K562 (cell line): ENCODE results near the gene TSTD1. TPM values are rescaled to one million over a fixed set of nuclear protein-coding genes. Genes with fewer than 3 reads are reported as not detected.
"Not testable (repeated sequence)": the region's sequence is repeated elsewhere in the genome, so short reads cannot be mapped to it uniquely, and the experiment has no call there.

ENCODE experiments used
- ATAC-seq: fragments of 200-7000 bp; cut with Tn5 transposase; 3 replicates; pipeline ENCODE4 v1.9.1; 2020; ENCODE audit warnings: moderate library complexity
- BruUV-seq: library from RNA; stranded (reverse); fragments of 400-500 nt; replicated peaks from 2 replicates; lab custom pipeline; 2021; lab: Mats Ljungman, UMichigan
- CTCF ChIA-PET: fragments of 300-600 bp; formaldehyde crosslinking; extraction: SDS; loops from one replicate; lab custom pipeline; 2021; ENCODE audit warnings: low intra/inter-chr PET ratio; lab: Yijun Ruan, JAX
- POLR2A ChIA-PET: fragments of 300-600, 350-650 bp; sonication (Branson Sonifier 250); formaldehyde crosslinking; extraction: SDS; loops from one replicate; lab custom pipeline; 2021; ENCODE audit warnings: antibody characterized with exemption, inconsistent platforms; lab: Yijun Ruan, JAX
- DNase-seq, 4 experiments: peaks; one replicate each; pipeline versions ENCODE4 v3.0.0 to v3.0.0-alpha.2; 2011 to 2018; ENCODE audit warnings: low spot score in 3 of 4, mixed read lengths in 3 of 4; ENCODE audit errors: extremely low read depth in 1 of 4
- FAIRE-seq: peaks from 2 replicates; lab custom pipeline; 2011; peaks lifted over from hg19 to GRCh38; lab: Jason Lieb, UNC
- H2AFZ ChIP-seq: 2 replicates; pipeline ENCODE4 v1.6.0; 2011; ENCODE audit warnings: low read depth, low read length, control low read depth, inconsistent platforms
- H3K27ac ChIP-seq: fragments of 200-600 bp; 3 replicates; pipeline ENCODE4 v1.8.0; 2011; ENCODE audit warnings: low read depth, mild to moderate bottlenecking, control low read depth, inconsistent platforms, low read length, moderate library complexity, mixed read lengths; ENCODE audit errors: extremely low read depth
- H3K27me3 ChIP-seq, 2 experiments: fragments of 300-600 bp in 1 of 2; 2 replicates in 1 of 2; 3 replicates in 1 of 2; pipeline versions ENCODE4 v1.6.0 to v1.8.0; 2011; ENCODE audit warnings: inconsistent platforms in 2 of 2, low read length in 2 of 2, mild to moderate bottlenecking in 1 of 2, mixed read lengths in 1 of 2, moderate library complexity in 1 of 2; ENCODE audit not compliant: control insufficient read depth in 2 of 2, insufficient read depth in 2 of 2
- H3K36me3 ChIP-seq: fragments of 300-600 bp; 3 replicates; pipeline ENCODE4 v1.8.0; 2011; ENCODE audit warnings: mild to moderate bottlenecking, low read length, inconsistent platforms; ENCODE audit not compliant: control insufficient read depth, insufficient read depth
- H3K4me1 ChIP-seq, 2 experiments: fragments of 200-600 bp in 1 of 2; replicated peaks in 1 of 2; 2 replicates in 1 of 2; 3 replicates in 1 of 2; pipeline versions ENCODE4 v1.5.1 to v1.8.0; 2011; ENCODE audit warnings: inconsistent platforms in 2 of 2, low read length in 2 of 2, mild to moderate bottlenecking in 1 of 2, mixed read lengths in 1 of 2, moderate library complexity in 1 of 2; ENCODE audit not compliant: control insufficient read depth in 2 of 2, insufficient read depth in 2 of 2
- H3K4me2 ChIP-seq: 2 replicates; pipeline ENCODE4 v1.6.1; 2011; ENCODE audit warnings: low read length, control low read depth, inconsistent platforms, mixed read lengths; ENCODE audit not compliant: insufficient read depth
- H3K4me3 ChIP-seq: fragments of 200-600 bp; sonication (generic), shearing (Covaris generic); 2 replicates; pipeline ENCODE4 v1.5.1; 2016; ENCODE audit warnings: control low read depth, inconsistent platforms
- H3K79me2 ChIP-seq: fragments of 200-600 bp; 3 replicates; pipeline ENCODE4 v1.8.0; 2011; ENCODE audit warnings: low read length, inconsistent platforms; ENCODE audit not compliant: control insufficient read depth, insufficient read depth
- H3K9ac ChIP-seq, 2 experiments: 2 replicates each; pipeline versions ENCODE4 v1.6.0 to v1.6.1; 2011; ENCODE audit warnings: low read depth in 2 of 2, low read length in 2 of 2, control low read depth in 1 of 2, inconsistent platforms in 1 of 2, mild to moderate bottlenecking in 1 of 2, mixed read lengths in 1 of 2; ENCODE audit not compliant: insufficient read depth in 1 of 2
- H3K9me1 ChIP-seq: one replicate; pipeline ENCODE4 v1.6.0; 2011; ENCODE audit warnings: inconsistent platforms, mild to moderate bottlenecking, low read length, moderate library complexity; ENCODE audit not compliant: control insufficient read depth, insufficient read depth
- H3K9me3 ChIP-seq: replicated peaks from 2 replicates; pipeline ENCODE4 v1.5.1; 2011; ENCODE audit warnings: low read depth, low read length, inconsistent platforms; ENCODE audit not compliant: control insufficient read depth, insufficient read depth
- H4K20me1 ChIP-seq: replicated peaks from 2 replicates; pipeline ENCODE4 v1.6.1; 2011; ENCODE audit warnings: low read length, inconsistent platforms, mixed read lengths; ENCODE audit not compliant: control insufficient read depth, insufficient read depth
- WGBS: fragments of 100-300 bp; shearing (Covaris generic); methylation state at CpG from one replicate; pipeline ENCODE4 v1.1.6; 2016; ENCODE audit warnings: low coverage, mixed read lengths; ENCODE audit not compliant: insufficient coverage; ENCODE audit errors: missing lambda C conversion rate; 5-methylcytosine and 5-hydroxymethylcytosine counted together
- in situ Hi-C: fragments of 300-500 bp; cut with MboI; formaldehyde crosslinking; loops from 4 replicates; pipeline ENCODE4 v1.15.0; 2018; ENCODE audit warnings: inconsistent platforms, mixed read lengths
- intact Hi-C: fragments of 100-400 bp; cut with micrococcal nuclease; formaldehyde crosslinking; loops from 2 replicates; pipeline ENCODE4 v1.14.2; 2022
- polyA plus RNA-seq, 8 experiments: library from polyadenylated mRNA; depleted of rRNA in 4 of 8; stranded (reverse) in 5 of 8; unstranded in 3 of 8; fragments of >200 nt; fragmentation: Nextera tagmentation in 2 of 8; fragmentation: Illumina TruSeq in 1 of 8; extraction: Ambion mirVana in 2 of 8; extraction: Trizol in 1 of 8; gene quantifications; 2 replicates each; pipeline versions ENCODE4 v1.2.1 to v1.2.3, GENCODE V29; 2011 to 2014; ENCODE audit warnings: inconsistent platforms in 1 of 8, missing spikeins in 1 of 8
- small RNA-seq: library from RNA; depleted of rRNA; stranded (forward); fragments of <200 nt; gene quantifications from one replicate; pipeline ENCODE3, GENCODE V24; 2014
- total RNA-seq, 7 experiments: library from RNA; depleted of rRNA in 6 of 7; stranded (reverse); fragments of >200 nt in 6 of 7; fragmentation: Illumina TruSeq in 2 of 7; extraction: Trizol in 2 of 7; gene quantifications; 2 replicates each; pipeline versions ENCODE4 v1.2.1 to v1.2.3, GENCODE V29; 2011 to 2021; ENCODE audit warnings: low replicate concordance in 1 of 7

The TSTD1 gene
- total and polyA plus RNA-seq, 9 of the 15 experiments (the other 6 are each of a cell fraction or from before 2014, with no cell fraction given): 0.23 to 0.53 TPM; not detected in 7

DNA sequence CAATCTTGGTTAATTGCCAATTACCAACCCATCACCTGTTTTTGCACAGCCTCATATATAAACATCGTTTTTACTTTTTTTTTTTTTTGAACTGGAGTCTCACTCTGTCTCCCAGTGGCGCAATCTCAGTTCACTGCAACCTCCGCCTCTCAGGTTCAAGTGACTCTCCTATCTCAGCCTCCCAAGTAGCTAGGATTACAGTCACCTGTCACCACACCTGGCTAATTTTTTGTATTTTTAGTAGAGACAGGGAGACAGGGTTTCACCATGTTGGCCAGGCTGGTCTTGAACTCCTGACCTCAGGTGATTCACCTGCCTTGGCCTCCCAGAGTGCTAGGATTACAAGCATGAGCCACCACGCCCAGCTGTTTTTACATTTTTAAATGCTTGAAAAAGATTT lies 46.7 kb downstream of the TSTD1 start:
- in situ Hi-C loops (loop anchor here (10.0 kb wide), 1 partner anchor 103 kb away; the partner anchor contains the start of gene KLHDC9), intact Hi-C loops (loop anchor here (5.0 kb wide), 1 partner anchor 310 kb away; no protein-coding TSS in a partner anchor)
- H3K9me1 ChIP-seq, H2AFZ ChIP-seq, H4K20me1 ChIP-seq, BruUV-seq, H3K27me3 ChIP-seq, ATAC-seq, FAIRE-seq, H3K27ac ChIP-seq, H3K4me3 ChIP-seq, H3K4me2 ChIP-seq, DNase-seq, H3K9me3 ChIP-seq, H3K79me2 ChIP-seq, CTCF ChIA-PET, H3K9ac ChIP-seq: not testable (repeated sequence)
- 65% methylated on average over 4 of the region's 4 CpGs for WGBS
- Histone ChIP-seq H3K36me3 (peaks cover 11% of the 10 kb centered on the region; the same call in 2 of the 3 replicates), H3K4me1 (peaks cover 7 to 17% of the 10 kb centered on the region in 2 experiments; a peak in 4 of 5 replicates)
- POLR2A ChIA-PET: interaction anchor here (0.6 kb wide), 1 partner anchor 10 kb away, joined by 3 read pairs; no protein-coding TSS in a partner anchor

Small RNAs within 50 kb of the gene (small RNA-seq; reads per million reads assigned to genes)
- not detected for gene AL591806.2

Other genes with a start within 250 kb of the TSTD1 start
Only the 7 nearest of the 23 such genes appear.
- gene F11R, start 17.8 kb downstream of the TSTD1 start, total RNA-seq (2014; rRNA removed): 27.4 and 33.9 TPM in 2 replicates
- 66.3 and 74.4 TPM in 2 replicates for gene F11R, start 17.8 kb downstream of the TSTD1 start, total RNA-seq (2014; rRNA removed; fragmentation: Illumina TruSeq; extraction: Trizol)
- 45.6 and 46.4 TPM in 2 replicates for gene F11R, start 17.8 kb downstream of the TSTD1 start, total RNA-seq (2015; rRNA removed; fragmentation: Illumina TruSeq; extraction: Trizol)
- 52.9 and 60.6 TPM in 2 replicates for gene F11R, start 17.8 kb downstream of the TSTD1 start, total RNA-seq (2021)
- gene F11R, start 17.8 kb downstream of the TSTD1 start, polyA plus RNA-seq (2011; rRNA removed): 187 and 204 TPM in 2 replicates
- gene F11R, start 17.8 kb downstream of the TSTD1 start, polyA plus RNA-seq (2014; fragmentation: Illumina TruSeq; extraction: Trizol): 101 and 117 TPM in 2 replicates
- gene F11R, start 17.8 kb downstream of the TSTD1 start, polyA plus RNA-seq (2014; fragmentation: Nextera tagmentation; extraction: Ambion mirVana): 10 to 100 TPM; 30.6 to 52.5 TPM
- 29.3 and 34.0 TPM in 2 replicates for gene F11R, start 17.8 kb downstream of the TSTD1 start, polyA plus RNA-seq (2014; rRNA removed)
- 59.8 and 77.5 TPM in 2 replicates for gene USF1, start 7.0 kb upstream of the TSTD1 start, total RNA-seq (2014; rRNA removed)
- 43.1 and 52.9 TPM in 2 replicates for gene USF1, start 7.0 kb upstream of the TSTD1 start, total RNA-seq (2014; rRNA removed; fragmentation: Illumina TruSeq; extraction: Trizol)
- gene USF1, start 7.0 kb upstream of the TSTD1 start, total RNA-seq (2015; rRNA removed; fragmentation: Illumina TruSeq; extraction: Trizol): 56.4 and 57.5 TPM in 2 replicates
- gene USF1, start 7.0 kb upstream of the TSTD1 start, total RNA-seq (2021): 50.6 and 51.1 TPM in 2 replicates
- gene USF1, start 7.0 kb upstream of the TSTD1 start, polyA plus RNA-seq (2011; rRNA removed): 52.8 and 54.2 TPM in 2 replicates
- gene USF1, start 7.0 kb upstream of the TSTD1 start, polyA plus RNA-seq (2014; fragmentation: Illumina TruSeq; extraction: Trizol): 53.1 and 57.5 TPM in 2 replicates
- gene USF1, start 7.0 kb upstream of the TSTD1 start, polyA plus RNA-seq (2014; fragmentation: Nextera tagmentation; extraction: Ambion mirVana): 10 to 100 TPM in 1 of 2 experiments, 1 to 10 TPM in 1; 7.4 to 46.3 TPM
- 50.9 and 60.2 TPM in 2 replicates for gene USF1, start 7.0 kb upstream of the TSTD1 start, polyA plus RNA-seq (2014; rRNA removed)
- 0.04 and 0.73 TPM in 2 replicates for gene ARHGAP30, start 30.9 kb upstream of the TSTD1 start, total RNA-seq (2014; rRNA removed)
- gene ARHGAP30, start 30.9 kb upstream of the TSTD1 start, total RNA-seq (2014; rRNA removed; fragmentation: Illumina TruSeq; extraction: Trizol): 0.06 and 0.07 TPM in 2 replicates
- 0.04 and 0.07 TPM in 2 replicates for gene ARHGAP30, start 30.9 kb upstream of the TSTD1 start, total RNA-seq (2015; rRNA removed; fragmentation: Illumina TruSeq; extraction: Trizol)
- gene ARHGAP30, start 30.9 kb upstream of the TSTD1 start, total RNA-seq (2021): 0.35 and 0.42 TPM in 2 replicates
- gene ARHGAP30, start 30.9 kb upstream of the TSTD1 start, polyA plus RNA-seq (2011; rRNA removed): 0.12 and 0.20 TPM in 2 replicates
- gene ARHGAP30, start 30.9 kb upstream of the TSTD1 start, polyA plus RNA-seq (2014; fragmentation: Illumina TruSeq; extraction: Trizol): 0.11 and 0.12 TPM in 2 replicates
- under 1 TPM; 0.01 to 0.03 TPM for gene ARHGAP30, start 30.9 kb upstream of the TSTD1 start, polyA plus RNA-seq (2014; fragmentation: Nextera tagmentation; extraction: Ambion mirVana)
- 0.17 and 0.18 TPM in 2 replicates for gene ARHGAP30, start 30.9 kb upstream of the TSTD1 start, polyA plus RNA-seq (2014; rRNA removed)
- not detected in 2 replicates for gene NECTIN4, start 50.6 kb upstream of the TSTD1 start, total RNA-seq (2014; rRNA removed)
- gene NECTIN4, start 50.6 kb upstream of the TSTD1 start, total RNA-seq (2014; rRNA removed; fragmentation: Illumina TruSeq; extraction: Trizol): not detected in 2 replicates
- gene NECTIN4, start 50.6 kb upstream of the TSTD1 start, total RNA-seq (2015; rRNA removed; fragmentation: Illumina TruSeq; extraction: Trizol): not detected in 2 replicates
- 0.09 TPM in 1 of 2 replicates, not detected in the other for gene NECTIN4, start 50.6 kb upstream of the TSTD1 start, total RNA-seq (2021)
- gene NECTIN4, start 50.6 kb upstream of the TSTD1 start, polyA plus RNA-seq (2011; rRNA removed): 0.01 TPM in 1 of 2 replicates, not detected in the other
- not detected in 2 replicates for gene NECTIN4, start 50.6 kb upstream of the TSTD1 start, polyA plus RNA-seq (2014; fragmentation: Illumina TruSeq; extraction: Trizol)
- gene NECTIN4, start 50.6 kb upstream of the TSTD1 start, polyA plus RNA-seq (2014; fragmentation: Nextera tagmentation; extraction: Ambion mirVana): not detected
- 0.09 TPM in 1 of 2 replicates, not detected in the other for gene NECTIN4, start 50.6 kb upstream of the TSTD1 start, polyA plus RNA-seq (2014; rRNA removed)
- gene KLHDC9, start 59.4 kb upstream of the TSTD1 start, total RNA-seq (2014; rRNA removed): not detected in 2 replicates
- not detected in 2 replicates for gene KLHDC9, start 59.4 kb upstream of the TSTD1 start, total RNA-seq (2014; rRNA removed; fragmentation: Illumina TruSeq; extraction: Trizol)
- gene KLHDC9, start 59.4 kb upstream of the TSTD1 start, total RNA-seq (2015; rRNA removed; fragmentation: Illumina TruSeq; extraction: Trizol): not detected in 2 replicates
- gene KLHDC9, start 59.4 kb upstream of the TSTD1 start, total RNA-seq (2021): not detected in 2 replicates
- gene KLHDC9, start 59.4 kb upstream of the TSTD1 start, polyA plus RNA-seq (2011; rRNA removed): not detected in 2 replicates
- not detected in 2 replicates for gene KLHDC9, start 59.4 kb upstream of the TSTD1 start, polyA plus RNA-seq (2014; fragmentation: Illumina TruSeq; extraction: Trizol)
- not detected for gene KLHDC9, start 59.4 kb upstream of the TSTD1 start, polyA plus RNA-seq (2014; fragmentation: Nextera tagmentation; extraction: Ambion mirVana)
- not detected in 2 replicates for gene KLHDC9, start 59.4 kb upstream of the TSTD1 start, polyA plus RNA-seq (2014; rRNA removed)
- gene PFDN2, start 79.1 kb upstream of the TSTD1 start, total RNA-seq (2014; rRNA removed): 154 and 172 TPM in 2 replicates
- 101 and 120 TPM in 2 replicates for gene PFDN2, start 79.1 kb upstream of the TSTD1 start, total RNA-seq (2014; rRNA removed; fragmentation: Illumina TruSeq; extraction: Trizol)
- gene PFDN2, start 79.1 kb upstream of the TSTD1 start, total RNA-seq (2015; rRNA removed; fragmentation: Illumina TruSeq; extraction: Trizol): 104 TPM in 2 replicates
- 142 and 144 TPM in 2 replicates for gene PFDN2, start 79.1 kb upstream of the TSTD1 start, total RNA-seq (2021)
- gene PFDN2, start 79.1 kb upstream of the TSTD1 start, polyA plus RNA-seq (2011; rRNA removed): 120 and 176 TPM in 2 replicates
- gene PFDN2, start 79.1 kb upstream of the TSTD1 start, polyA plus RNA-seq (2014; fragmentation: Illumina TruSeq; extraction: Trizol): 181 and 235 TPM in 2 replicates
- 10 to 100 TPM; 50.2 to 77.1 TPM for gene PFDN2, start 79.1 kb upstream of the TSTD1 start, polyA plus RNA-seq (2014; fragmentation: Nextera tagmentation; extraction: Ambion mirVana)
- 335 and 361 TPM in 2 replicates for gene PFDN2, start 79.1 kb upstream of the TSTD1 start, polyA plus RNA-seq (2014; rRNA removed)
- 23.1 and 29.3 TPM in 2 replicates for gene NIT1, start 79.1 kb upstream of the TSTD1 start, total RNA-seq (2014; rRNA removed)
- 30.2 and 30.9 TPM in 2 replicates for gene NIT1, start 79.1 kb upstream of the TSTD1 start, total RNA-seq (2014; rRNA removed; fragmentation: Illumina TruSeq; extraction: Trizol)
- 25.6 and 27.4 TPM in 2 replicates for gene NIT1, start 79.1 kb upstream of the TSTD1 start, total RNA-seq (2015; rRNA removed; fragmentation: Illumina TruSeq; extraction: Trizol)
- gene NIT1, start 79.1 kb upstream of the TSTD1 start, total RNA-seq (2021): 35.9 and 41.0 TPM in 2 replicates
- 18.4 and 25.1 TPM in 2 replicates for gene NIT1, start 79.1 kb upstream of the TSTD1 start, polyA plus RNA-seq (2011; rRNA removed)
- 48.9 and 49.2 TPM in 2 replicates for gene NIT1, start 79.1 kb upstream of the TSTD1 start, polyA plus RNA-seq (2014; fragmentation: Illumina TruSeq; extraction: Trizol)
- 10 to 100 TPM; 69.8 to 76.0 TPM for gene NIT1, start 79.1 kb upstream of the TSTD1 start, polyA plus RNA-seq (2014; fragmentation: Nextera tagmentation; extraction: Ambion mirVana)
- 33.7 and 35.5 TPM in 2 replicates for gene NIT1, start 79.1 kb upstream of the TSTD1 start, polyA plus RNA-seq (2014; rRNA removed)